ENCODE results near the gene AGGF1.

DNA sequence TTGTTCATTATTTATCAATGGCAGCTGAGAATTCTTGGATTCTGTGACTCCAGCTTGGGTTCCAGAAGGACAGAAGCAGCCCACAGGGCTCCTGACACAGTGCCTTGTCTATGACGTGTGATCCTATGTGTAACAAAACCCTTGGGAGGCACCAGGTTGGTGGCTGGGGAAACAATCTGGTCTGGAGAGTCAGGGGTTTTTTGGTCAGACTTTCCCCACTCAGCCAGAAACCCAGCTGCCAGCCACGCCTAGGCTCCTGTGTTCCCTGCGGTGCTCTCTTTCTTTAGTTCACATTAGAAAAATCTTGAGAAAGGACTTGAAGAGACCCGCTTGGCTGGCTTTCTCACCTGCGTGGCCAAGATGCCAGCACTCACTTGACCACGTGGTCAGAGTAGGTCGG is 72.3 kb downstream of the AGGF1 start:
- no peak for TF ChIP-seq POLR2A (IDR thresholded peaks at IDR 0.05)
- TF ChIP-seq, protein P1, sequence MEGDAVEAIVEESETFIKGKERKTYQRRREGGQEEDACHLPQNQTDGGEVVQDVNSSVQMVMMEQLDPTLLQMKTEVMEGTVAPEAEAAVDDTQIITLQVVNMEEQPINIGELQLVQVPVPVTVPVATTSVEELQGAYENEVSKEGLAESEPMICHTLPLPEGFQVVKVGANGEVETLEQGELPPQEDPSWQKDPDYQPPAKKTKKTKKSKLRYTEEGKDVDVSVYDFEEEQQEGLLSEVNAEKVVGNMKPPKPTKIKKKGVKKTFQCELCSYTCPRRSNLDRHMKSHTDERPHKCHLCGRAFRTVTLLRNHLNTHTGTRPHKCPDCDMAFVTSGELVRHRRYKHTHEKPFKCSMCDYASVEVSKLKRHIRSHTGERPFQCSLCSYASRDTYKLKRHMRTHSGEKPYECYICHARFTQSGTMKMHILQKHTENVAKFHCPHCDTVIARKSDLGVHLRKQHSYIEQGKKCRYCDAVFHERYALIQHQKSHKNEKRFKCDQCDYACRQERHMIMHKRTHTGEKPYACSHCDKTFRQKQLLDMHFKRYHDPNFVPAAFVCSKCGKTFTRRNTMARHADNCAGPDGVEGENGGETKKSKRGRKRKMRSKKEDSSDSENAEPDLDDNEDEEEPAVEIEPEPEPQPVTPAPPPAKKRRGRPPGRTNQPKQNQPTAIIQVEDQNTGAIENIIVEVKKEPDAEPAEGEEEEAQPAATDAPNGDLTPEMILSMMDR (IDR thresholded peaks at IDR 0.05 in 8 of 11, conservative IDR thresholded peaks at IDR 0.05 in 3 of 11) = no peak
